GM19438 (cell line): ENCODE data around the gene NDUFS8.
A peak's percentile ranks its signal among the peaks of the same experiment; 100 is the strongest.

ENCODE experiments used
- ATAC-seq: cut with Tn5 transposase; IDR thresholded peaks from one replicate; pipeline ENCODE4 v1.9.1; 2021; ENCODE audit warnings: low read depth; ENCODE audit not compliant: unreplicated experiment

The NDUFS8 gene

DNA sequence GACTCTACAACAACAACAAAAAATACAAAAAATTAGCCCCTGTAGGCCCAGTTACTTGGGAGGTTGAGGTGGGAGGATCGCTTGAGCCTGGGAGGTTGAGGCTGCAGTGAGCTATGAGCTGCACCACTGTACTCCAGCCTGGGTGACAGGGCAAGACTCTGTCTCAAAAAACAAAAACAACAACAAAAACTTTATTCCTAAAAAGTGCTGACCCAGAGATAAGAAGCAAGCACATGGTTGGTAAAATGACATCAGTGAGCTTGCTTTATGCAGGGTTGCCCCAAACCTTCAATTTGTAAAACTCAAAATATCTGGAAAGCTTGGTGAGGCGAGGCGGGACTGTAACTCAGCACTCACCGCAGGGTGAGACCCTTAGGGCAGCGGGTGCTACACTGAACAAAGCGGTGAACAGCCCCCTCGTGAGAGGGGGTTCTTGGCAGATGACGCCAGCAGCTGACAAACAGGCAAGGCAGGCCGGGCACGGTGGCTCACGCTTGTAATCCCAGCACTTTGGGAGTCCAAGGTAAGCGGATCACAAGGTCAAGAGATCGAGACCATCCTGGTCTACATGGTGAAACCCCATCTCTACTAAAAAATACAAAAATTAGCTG, 4.9 kb downstream of the NDUFS8 start:
- ATAC-seq: no peak

DNA sequence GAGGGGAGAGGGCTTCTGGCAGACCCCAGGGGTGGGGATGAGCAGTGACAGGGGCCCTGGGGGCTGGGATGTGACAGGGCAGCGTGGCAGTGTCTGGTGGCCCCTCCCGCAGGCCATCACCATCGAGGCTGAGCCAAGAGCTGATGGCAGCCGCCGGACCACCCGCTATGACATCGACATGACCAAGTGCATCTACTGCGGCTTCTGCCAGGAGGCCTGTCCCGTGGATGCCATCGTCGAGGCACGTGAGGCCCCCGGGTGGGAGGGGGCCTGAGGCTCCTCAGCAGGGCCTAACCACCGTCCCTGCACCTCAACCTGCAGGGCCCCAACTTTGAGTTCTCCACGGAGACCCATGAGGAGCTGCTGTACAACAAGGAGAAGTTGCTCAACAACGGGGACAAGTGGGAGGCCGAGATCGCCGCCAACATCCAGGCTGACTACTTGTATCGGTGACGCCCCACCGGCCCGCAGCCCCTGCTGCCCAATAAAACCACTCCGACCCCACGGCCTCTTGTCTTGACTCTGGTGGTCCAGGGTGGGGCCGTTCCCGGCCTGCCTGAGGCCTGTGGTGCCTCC, 5.7 kb downstream of the NDUFS8 start:
- ATAC-seq: no peak

DNA sequence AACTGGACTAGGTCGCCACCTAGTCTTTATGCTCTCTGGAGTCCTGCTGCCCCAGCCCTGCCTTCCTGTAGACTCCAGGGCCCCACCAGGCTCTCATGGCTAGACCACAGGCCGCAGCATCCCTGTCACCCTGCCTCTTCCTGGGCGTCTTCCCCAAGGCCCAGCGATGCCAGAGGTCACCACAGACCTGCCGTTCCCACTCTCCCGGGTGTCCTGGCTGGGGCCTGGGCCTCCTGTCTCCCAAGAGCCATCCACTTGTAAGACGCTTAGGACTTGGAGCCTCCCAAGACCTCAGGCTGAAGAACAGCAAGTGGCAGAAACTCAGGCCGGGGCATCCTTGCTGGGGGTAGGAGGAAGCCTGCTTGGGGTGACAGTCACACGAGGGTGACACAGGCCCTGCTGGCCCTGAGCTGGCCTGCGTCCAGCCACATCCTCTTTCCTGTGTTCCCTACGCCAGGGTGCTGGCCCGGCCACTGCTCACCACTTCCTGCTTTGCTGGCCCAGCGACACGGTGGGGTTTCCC, 6.3 kb downstream of the NDUFS8 start:
- ATAC-seq: no peak

DNA sequence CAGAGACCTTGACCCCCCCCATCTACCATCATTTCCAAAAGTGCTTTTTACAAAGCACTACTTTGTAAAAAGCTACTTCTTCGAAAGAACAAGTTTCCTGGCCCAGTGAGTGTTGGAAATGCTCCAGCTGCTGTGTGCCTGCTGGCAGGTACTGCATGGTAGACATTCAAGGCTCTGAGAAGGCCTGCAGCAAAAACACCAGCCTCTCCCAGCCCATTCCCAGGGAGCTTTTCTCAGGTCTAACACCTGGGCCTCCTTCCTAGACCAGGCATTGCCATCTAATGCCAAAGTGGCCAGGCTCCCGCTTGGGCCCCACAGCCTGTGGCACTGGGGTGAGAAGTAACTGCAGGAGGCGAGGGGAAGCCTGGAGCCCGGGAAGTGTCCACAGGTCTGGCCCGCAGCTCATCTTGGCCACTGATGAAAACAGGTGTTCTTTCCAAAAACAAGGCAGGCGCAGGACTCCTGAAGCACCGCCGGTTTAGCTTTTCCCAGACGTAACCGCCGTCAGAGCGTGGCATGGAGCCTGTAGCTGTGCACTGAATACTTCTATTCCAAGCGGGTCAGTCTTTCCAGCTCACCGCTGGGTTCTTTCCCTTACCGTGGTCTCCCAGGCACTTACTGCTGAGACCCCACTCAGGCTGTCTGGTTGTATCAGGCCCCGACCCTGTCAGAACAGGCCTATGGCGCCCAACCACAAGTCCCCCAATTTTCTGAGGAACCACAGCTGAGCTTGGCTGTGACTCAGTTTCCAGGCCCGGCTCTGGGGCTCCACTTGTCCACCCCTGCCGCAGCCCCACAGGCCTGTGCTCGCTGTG, 7.1 kb downstream of the NDUFS8 start:
- ATAC-seq: no peak

DNA sequence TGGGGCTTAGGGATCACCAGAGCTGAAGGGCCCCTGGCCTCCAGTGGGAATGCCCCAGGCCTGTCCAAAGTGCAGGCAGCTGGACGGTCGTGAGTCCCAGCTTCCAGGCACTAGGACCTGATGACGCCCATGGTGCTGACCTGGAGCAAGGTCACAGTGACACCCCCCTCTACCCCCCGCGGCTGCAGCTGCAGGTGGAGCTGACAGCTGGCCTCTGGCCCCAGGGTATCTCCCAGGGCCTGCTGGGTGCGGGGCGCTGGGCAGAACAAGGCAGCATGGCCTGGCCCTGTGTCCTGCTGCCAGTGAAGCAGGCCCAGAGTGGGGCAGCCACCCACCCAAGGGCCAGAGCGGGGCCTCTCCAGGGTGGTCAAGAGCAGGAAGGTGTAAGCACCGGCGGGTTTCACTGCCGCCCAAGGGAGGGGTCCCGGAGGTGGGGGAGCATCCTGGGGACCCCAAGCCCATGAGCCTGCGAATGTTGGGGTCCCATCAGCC, 7.8 kb downstream of the NDUFS8 start:
- ATAC-seq: no peak

DNA sequence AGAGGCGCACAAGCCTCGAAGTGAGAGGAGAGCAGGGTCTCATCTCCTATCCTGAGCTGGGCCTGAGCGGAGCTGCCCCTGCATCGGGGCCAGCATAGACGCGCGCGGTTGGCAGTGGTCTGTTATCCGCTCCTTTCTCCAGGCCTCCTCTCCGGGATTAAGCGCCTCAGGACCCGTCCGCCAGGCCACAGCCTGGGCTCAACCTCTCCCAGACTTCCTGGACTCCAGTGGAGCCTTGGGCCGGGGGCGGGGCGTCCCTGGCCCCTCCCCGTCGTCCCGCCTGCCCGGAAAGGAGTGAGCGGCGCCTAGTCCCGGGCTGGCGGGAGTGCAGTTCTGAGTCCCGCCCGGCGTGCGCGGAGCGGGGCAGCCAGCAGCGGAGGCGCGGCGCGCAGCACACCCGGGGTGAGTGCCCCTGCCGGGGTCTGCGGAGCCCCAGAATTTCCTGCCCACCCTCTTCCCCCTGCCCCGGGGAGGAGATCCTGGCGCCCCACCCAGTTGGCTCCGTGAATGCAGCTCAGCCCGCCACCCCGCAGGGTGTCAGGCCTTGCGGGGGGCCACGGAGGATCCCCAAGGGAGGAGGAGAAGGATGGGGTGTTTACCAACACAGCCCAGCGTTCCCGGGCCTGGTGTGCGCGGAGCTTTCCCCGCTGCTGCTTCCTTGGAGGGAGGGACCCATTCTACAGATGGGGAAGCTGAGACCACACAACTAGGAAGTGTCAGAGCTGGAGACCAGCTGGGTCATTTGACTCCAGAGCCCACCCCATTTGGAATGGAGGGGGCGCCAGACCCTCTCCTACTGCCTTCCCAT, 8.4 kb downstream of the NDUFS8 start, which contains the start of gene TCIRG1:
Gene TCIRG1, plus strand, starts transcription at position 308 of the 808 bp plus-strand sequence. CDS start 2,247 bp downstream, outside the sequence.
- no peak for ATAC-seq

DNA sequence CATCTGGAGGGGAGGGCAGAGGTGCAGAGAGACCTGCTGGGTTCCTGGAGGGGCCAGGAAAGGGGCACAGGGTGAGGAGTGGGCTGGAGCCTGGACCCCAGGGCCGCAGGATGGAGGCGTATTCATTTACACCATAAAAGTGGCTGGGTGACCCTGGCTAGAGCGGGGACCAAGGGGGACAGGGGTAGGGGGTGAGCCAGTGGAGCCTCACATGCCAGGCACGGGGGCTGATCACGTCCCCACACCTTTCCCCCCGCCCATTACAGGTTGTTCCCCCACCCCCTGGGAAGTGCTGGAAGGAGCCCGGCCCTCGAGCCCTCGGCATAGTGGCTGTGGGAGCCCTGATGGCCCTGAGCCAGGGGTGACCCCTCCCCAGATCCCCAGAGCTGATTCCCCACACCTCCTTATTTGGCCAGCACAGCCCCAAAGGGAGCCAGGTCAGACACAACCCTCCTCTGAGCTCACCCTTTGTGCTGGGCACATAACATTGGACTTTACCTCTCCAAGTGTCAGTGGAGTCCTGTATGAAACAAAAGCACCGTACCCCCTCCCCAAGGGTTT, 9.1 kb downstream of the NDUFS8 start:
- no peak for ATAC-seq

DNA sequence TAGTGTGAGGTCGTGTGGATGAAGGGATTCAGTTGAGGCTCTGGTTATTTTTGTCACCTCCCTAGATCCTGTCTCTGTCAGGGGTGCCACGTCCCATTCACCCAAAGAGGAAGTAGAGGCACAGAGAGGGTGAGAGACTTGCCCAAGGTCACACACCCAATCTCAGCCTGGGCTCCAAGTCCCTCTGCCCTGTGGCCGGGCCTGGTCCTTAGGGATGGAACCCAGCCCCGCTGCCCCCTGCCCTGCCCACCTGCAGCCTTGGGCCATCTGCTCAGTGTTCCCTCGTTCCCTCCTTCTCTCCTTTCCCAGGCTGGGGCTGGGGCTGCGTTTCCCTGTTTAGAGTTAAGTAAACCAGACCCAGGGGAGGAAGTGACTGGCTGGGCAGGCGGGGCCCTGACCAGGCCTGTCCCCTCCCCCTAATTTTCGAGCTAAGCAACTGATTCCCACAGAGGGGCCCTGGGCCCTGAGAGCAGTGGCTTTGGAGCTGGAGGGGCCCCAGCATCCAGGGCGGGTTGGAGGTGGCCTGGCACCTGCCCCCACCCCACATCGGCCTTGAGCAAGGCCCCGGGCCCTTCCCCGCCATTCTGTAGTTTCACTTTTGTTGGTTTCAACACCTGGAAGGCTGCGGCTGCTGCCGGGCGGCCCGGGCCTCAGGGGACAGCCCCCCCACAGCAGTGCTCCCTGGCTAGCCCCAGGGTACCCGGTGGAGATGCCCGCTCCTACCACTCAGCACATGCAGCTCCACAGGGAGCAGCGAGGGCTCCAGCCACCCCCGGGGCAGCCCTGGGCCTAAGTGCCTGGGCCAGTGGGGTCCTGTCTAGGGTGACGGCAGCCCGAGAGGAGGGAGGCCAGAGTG, 9.8 kb downstream of the NDUFS8 start:
- ATAC-seq: peak; percentile 62

DNA sequence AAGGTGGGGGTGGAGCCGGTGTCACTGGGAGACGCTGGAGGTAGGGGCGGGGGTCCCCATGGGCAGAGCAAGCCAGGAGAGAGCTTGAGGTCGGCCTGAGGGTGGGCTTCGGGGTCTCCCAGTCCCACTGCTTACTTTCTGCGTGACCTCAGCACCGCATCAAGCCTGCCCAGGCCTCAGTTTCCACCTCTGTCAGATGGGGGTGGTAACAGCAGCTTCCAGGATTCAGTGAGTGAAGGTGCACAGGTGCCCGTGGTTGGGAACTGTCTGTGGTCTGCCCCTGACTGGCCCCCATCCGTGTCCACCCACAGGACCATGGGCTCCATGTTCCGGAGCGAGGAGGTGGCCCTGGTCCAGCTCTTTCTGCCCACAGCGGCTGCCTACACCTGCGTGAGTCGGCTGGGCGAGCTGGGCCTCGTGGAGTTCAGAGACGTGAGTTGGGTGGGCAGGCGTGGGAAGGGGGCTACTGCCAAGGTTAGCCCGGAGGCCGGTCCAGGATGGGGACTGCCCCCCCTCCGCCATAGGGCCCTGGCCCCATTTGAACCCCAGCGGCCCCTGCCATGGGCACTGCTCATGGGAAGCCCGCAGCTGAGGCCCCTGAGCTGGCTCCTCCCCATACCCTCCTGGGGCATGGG, 10.6 kb downstream of the NDUFS8 start:
- no peak for ATAC-seq

DNA sequence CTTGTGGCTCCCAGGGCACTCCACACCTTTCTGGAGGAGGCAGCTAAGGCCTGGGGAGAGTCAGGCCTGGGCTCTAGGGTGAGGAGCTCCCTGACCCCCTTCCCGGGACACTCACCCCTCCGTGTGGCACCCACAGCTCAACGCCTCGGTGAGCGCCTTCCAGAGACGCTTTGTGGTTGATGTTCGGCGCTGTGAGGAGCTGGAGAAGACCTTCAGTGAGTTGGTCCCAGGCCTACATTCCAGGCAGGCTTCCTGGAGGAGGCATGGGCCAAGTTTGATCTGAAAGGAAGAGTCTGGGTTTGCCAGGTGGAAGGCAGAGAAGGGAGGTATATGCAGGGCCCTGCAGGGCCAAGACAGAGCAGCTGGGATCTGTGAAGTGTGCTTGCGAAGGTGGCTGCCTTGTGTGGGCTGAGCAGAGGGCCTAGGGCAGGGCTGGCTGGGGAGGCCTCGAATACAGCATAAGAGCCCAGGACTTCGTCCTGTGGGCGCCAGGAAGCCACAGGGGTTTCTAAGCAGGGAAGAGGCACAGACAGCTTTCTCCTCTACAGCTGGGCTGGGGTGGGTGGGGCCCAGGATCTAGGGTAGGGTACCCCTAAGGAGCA, 11.2 kb downstream of the NDUFS8 start:
- no peak for ATAC-seq

DNA sequence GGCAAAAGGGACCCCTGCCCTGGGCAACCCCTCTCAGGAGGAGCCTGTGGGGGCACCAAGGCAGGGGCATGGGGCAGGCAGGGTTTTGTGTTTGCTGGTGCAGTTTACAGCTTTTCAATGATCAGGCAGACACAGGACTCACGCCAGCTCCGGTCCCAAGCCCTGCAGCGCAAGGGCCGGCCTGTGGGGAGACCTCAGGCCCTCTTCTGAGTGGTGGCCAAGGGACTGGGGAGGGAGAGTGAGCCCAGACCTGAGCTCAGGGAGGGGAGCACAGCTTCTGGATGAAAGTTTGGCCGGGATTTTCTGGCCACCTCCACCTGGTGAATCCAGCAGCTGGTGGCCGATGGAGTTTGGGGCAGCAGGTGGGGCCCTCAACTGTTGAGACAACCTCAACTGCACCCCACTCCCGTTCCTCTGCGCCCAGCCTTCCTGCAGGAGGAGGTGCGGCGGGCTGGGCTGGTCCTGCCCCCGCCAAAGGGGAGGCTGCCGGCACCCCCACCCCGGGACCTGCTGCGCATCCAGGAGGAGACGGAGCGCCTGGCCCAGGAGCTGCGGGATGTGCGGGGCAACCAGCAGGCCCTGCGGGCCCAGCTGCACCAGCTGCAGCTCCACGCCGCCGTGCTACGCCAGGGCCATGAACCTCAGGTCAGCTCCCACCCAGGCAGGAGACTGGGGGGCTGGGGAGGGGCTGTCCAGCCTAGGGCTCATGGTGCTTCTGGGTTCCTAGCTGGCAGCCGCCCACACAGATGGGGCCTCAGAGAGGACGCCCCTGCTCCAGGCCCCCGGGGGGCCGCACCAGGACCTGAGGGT, 11.9 kb downstream of the NDUFS8 start:
- no peak for ATAC-seq

DNA sequence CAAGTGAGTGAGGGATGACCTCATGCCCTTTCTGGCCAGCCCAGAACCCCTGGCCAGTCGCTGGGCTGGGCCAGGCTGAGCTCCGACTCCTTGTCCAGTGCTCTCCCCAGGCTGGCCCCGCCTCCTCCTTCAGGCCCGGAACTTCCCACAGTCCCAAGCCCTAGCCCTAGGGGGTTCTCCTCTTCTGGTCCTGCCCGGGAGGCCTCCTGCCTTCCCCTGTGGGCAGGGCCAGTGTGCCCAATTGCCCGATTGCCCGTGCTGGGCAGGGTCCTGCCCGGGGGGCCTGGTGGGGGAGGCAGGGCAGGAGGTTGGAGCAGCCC, 12.5 kb downstream of the NDUFS8 start:
- ATAC-seq: no peak

DNA sequence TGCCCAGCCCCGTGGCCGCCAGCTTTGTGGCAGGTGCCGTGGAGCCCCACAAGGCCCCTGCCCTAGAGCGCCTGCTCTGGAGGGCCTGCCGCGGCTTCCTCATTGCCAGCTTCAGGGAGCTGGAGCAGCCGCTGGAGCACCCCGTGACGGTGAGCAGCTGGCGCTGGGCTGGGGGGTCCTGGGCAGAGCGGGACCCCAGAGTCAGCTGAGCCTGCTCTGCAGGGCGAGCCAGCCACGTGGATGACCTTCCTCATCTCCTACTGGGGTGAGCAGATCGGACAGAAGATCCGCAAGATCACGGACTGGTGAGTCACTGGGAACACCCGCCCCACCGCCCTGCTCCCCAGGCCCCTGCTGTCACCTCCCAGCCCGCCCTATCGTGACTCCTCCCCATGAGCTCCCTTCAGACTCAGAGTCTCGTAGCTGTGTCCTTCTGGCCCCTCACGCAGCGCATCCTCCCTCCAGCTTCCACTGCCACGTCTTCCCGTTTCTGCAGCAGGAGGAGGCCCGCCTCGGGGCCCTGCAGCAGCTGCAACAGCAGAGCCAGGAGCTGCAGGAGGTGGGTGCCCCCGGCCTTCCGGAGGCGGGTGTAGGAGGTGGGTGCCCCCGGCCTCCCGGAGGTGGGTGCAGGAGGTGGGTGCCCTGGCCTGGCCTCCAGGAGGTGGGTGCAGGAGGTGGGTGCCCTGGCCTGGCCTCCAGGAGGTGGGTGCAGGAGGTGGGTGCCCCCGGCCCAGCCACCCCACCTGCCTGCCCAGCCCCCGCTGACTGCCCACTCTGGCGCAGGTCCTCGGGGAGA, 13.1 kb downstream of the NDUFS8 start:
- ATAC-seq: no peak

DNA sequence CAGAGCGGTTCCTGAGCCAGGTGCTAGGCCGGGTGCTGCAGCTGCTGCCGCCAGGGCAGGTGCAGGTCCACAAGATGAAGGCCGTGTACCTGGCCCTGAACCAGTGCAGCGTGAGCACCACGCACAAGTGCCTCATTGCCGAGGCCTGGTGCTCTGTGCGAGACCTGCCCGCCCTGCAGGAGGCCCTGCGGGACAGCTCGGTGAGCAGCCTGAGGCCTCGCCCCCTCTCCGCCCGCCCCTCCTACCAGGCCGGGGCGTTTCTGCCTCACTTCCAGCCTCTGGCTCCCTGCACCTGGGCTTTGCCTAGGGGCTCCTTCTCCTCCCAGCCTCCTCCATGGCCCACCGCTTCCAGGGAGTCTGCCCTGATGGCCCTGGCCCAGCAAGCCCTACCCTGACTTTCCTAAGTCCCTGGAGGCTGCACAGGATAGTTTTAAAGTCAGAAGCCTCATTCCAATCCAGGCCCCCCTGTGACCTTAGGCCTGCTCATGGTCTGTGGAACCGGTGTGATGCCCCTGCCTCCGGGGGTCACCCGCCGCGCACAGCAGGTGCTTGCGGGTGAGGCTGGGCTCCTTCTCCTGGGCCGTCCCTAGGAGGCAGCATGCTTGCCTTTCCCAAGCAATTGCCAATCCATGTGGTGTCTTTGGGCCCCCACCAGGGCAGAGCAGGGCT, 13.8 kb downstream of the NDUFS8 start:
- no peak for ATAC-seq

DNA sequence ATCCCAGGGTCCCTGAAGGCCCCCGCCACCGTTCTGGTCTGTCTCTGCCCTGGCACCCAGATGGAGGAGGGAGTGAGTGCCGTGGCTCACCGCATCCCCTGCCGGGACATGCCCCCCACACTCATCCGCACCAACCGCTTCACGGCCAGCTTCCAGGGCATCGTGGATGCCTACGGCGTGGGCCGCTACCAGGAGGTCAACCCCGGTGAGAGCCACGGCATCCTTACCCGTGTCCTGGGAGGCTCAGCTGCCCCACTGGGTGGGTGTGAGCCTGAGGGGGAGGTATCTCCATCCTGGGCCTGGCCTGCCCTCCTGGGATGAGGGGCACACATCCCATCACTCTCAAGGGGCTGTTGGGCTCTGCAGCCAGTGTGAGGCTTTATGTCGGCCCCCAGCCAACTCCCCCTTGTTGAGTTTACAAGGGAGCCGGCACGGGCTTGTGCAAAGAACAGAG, 14.4 kb downstream of the NDUFS8 start:
- no peak for ATAC-seq
